OCI-LY3 (cell line): Measurements from ENCODE around the gene TBC1D5.

Source experiments
- EZH2phosphoT487 ChIP-seq: fragments of 200-600 bp; shearing (Covaris generic); IDR thresholded peaks from 2 replicates; pipeline ENCODE4 v1.6.1; 2018; ENCODE audit warnings: antibody characterized with exemption, mixed run types, low read depth
- TF ChIP-seq, protein P1 (sequence below): fragments of 200-600, 300-600 bp; sonication (generic); IDR thresholded peaks from 2 replicates; pipeline ENCODE4 v1.5.1; 2014; ENCODE audit warnings: antibody characterized with exemption, low read length, low read depth

DNA sequence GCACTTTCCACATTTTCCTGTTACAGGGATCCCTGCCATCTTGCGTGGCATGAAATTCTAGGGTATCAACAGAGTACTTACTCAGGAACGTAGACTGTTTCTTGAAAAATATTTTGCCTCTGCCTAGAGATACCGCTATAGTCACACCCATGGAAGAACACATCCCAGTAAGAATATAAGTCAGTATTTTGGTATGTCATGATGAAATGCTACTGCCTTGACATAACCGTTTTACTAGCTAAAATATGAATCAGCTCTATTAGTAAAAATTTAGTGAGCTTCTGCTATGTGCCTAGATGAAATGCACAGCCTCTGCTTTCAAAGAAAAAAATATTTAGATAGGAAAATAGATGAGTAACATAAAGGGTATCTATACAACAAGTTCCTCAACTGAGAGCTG, 276.4 kb downstream of the TBC1D5 start:
- TF ChIP-seq, protein P1, sequence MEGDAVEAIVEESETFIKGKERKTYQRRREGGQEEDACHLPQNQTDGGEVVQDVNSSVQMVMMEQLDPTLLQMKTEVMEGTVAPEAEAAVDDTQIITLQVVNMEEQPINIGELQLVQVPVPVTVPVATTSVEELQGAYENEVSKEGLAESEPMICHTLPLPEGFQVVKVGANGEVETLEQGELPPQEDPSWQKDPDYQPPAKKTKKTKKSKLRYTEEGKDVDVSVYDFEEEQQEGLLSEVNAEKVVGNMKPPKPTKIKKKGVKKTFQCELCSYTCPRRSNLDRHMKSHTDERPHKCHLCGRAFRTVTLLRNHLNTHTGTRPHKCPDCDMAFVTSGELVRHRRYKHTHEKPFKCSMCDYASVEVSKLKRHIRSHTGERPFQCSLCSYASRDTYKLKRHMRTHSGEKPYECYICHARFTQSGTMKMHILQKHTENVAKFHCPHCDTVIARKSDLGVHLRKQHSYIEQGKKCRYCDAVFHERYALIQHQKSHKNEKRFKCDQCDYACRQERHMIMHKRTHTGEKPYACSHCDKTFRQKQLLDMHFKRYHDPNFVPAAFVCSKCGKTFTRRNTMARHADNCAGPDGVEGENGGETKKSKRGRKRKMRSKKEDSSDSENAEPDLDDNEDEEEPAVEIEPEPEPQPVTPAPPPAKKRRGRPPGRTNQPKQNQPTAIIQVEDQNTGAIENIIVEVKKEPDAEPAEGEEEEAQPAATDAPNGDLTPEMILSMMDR: no peak
- no peak for TF ChIP-seq EZH2phosphoT487
